HEK293 (cell line): Measurements from ENCODE around the gene STK4.

ENCODE experiments used
- ATF2 ChIP-seq: fragments of 450-650 bp; formaldehyde crosslinking; IDR thresholded peaks from 2 replicates; pipeline ENCODE4 v1.5.1; 2016; ENCODE audit warnings: missing biosample characterization, missing genetic modification characterization, low read depth
- BCL11B ChIP-seq: fragments of 450-650 bp; formaldehyde crosslinking; IDR thresholded peaks from 2 replicates; pipeline ENCODE4 v1.5.1; 2016; ENCODE audit warnings: low read depth, missing biosample characterization, missing genetic modification characterization
- CTCF ChIP-seq: fragments of 450-650 bp; formaldehyde crosslinking; IDR thresholded peaks from 2 replicates; pipeline ENCODE4 v1.5.1; 2016; ENCODE audit warnings: missing biosample characterization, missing genetic modification characterization
- ELK4 ChIP-seq: IDR thresholded peaks from 2 replicates; pipeline ENCODE4 v1.6.1; 2011; ENCODE audit warnings: mild to moderate bottlenecking, low read depth, low read length, borderline replicate concordance
- PRDM6 ChIP-seq: fragments of 450-650 bp; formaldehyde crosslinking; IDR thresholded peaks from 2 replicates; pipeline ENCODE4 v1.5.1; 2017; ENCODE audit warnings: missing biosample characterization, missing genetic modification characterization
- REST ChIP-seq: fragments of 450-650 bp; formaldehyde crosslinking; IDR thresholded peaks from 2 replicates; pipeline ENCODE4 v1.5.1; 2016; ENCODE audit warnings: missing biosample characterization, missing genetic modification characterization
- SETDB1 ChIP-seq: IDR thresholded peaks from one replicate; pipeline ENCODE4 v1.6.1; 2017; ENCODE audit warnings: mild to moderate bottlenecking, low read length, moderate library complexity, mixed read lengths; ENCODE audit not compliant: insufficient read length
- ZBTB20 ChIP-seq: fragments of 450-650 bp; formaldehyde crosslinking; IDR thresholded peaks from 2 replicates; pipeline ENCODE4 v1.5.1; 2016; ENCODE audit warnings: missing biosample characterization, missing genetic modification characterization
- ZNF274 ChIP-seq, 2 experiments: fragments of 200-500 bp in 1 of 2; fragments of 450-650 bp in 1 of 2; sonication (Bioruptor generic) in 1 of 2; formaldehyde crosslinking in 1 of 2; IDR thresholded peaks; 2 replicates each; pipeline versions ENCODE4 v1.5.1 to v1.6.1; 2014 to 2016; ENCODE audit warnings: borderline replicate concordance in 1 of 2, inconsistent platforms in 1 of 2, low read length in 1 of 2, missing biosample characterization in 1 of 2, missing genetic modification characterization in 1 of 2
- ZNF501 ChIP-seq: fragments of 450-650 bp; formaldehyde crosslinking; IDR thresholded peaks from 2 replicates; pipeline ENCODE4 v1.5.1; 2016; ENCODE audit warnings: missing biosample characterization, missing genetic modification characterization
- ZNF76 ChIP-seq: fragments of 450-650 bp; formaldehyde crosslinking; IDR thresholded peaks from 2 replicates; pipeline ENCODE4; 2016; ENCODE audit warnings: low read depth, missing biosample characterization, missing genetic modification characterization, borderline replicate concordance
- ZSCAN4 ChIP-seq: fragments of 450-650 bp; formaldehyde crosslinking; IDR thresholded peaks from 2 replicates; pipeline ENCODE4 v1.5.1; 2017; ENCODE audit warnings: missing biosample characterization, missing genetic modification characterization
- TF ChIP-seq, protein P1 (sequence below): fragments of 450-650 bp; formaldehyde crosslinking; IDR thresholded peaks from 2 replicates; pipeline ENCODE4 v1.5.1; 2016; ENCODE audit warnings: missing biosample characterization, missing genetic modification characterization
- TF ChIP-seq, protein P2 (sequence below): fragments of 450-650 bp; IDR thresholded peaks from 2 replicates; pipeline ENCODE4 v1.5.1; 2018; ENCODE audit warnings: missing biosample characterization, missing genetic modification characterization

DNA sequence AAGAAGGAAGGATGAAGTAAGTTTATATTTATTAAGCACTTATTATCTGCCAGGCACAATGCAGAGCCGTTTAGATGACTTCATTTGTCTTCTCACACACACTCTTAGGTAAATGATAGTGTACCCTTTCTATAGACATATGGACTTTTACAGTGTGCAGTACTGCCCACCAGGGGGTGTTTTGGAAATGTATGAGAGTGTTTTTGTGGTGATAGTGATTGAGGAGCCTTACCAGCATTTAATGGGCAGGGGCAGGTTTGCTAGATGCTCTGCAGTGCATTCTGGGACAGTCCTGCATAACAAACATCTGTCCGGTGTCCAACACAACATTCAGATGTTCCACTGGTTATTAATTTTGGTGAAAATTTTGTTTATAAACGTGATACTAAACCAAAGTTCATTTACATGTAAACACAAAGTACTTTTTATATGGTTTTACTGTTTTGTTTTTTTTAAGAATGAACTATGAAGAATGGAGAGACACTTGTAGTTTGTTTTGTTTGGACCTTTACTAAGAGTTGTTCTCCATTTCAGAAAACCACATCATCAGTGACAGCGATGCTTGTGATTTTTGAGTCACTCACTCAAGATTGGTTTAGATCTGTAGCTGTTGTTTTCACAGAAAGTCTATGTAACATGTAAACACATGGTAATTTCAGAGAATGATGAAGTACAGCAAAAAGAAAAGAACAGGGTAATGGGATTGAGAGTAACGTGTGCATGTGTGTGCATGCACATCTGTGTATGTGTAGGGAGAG, 114.7 kb downstream of the STK4 start:
- TF ChIP-seq ATF2 (tag by site-specific recombination) (no peak), ZBTB20 (tag by site-specific recombination) (no peak), ELK4 (no peak), CTCF (no peak), BCL11B (no peak), ZSCAN4 (no peak), PRDM6 (no peak), ZNF76 (tag by site-specific recombination) (no peak), ZNF501 (tag by site-specific recombination) (no peak), ZNF274 (IDR thresholded peaks at IDR 0.05; ENCODE audit: low read length) (no peak), ZNF274 (tag by site-specific recombination; IDR thresholded peaks at IDR 0.05; ENCODE audit: borderline replicate concordance) (no peak), SETDB1 (no peak), REST (no peak)
- TF ChIP-seq, protein P1, sequence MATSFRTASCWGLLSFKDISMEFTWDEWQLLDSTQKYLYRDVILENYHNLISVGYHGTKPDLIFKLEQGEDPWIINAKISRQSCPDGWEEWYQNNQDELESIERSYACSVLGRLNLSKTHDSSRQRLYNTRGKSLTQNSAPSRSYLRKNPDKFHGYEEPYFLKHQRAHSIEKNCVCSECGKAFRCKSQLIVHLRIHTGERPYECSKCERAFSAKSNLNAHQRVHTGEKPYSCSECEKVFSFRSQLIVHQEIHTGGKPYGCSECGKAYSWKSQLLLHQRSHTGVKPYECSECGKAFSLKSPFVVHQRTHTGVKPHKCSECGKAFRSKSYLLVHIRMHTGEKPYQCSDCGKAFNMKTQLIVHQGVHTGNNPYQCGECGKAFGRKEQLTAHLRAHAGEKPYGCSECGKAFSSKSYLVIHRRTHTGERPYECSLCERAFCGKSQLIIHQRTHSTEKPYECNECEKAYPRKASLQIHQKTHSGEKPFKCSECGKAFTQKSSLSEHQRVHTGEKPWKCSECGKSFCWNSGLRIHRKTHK (tag by site-specific recombination) = no peak
- TF ChIP-seq, protein P2, sequence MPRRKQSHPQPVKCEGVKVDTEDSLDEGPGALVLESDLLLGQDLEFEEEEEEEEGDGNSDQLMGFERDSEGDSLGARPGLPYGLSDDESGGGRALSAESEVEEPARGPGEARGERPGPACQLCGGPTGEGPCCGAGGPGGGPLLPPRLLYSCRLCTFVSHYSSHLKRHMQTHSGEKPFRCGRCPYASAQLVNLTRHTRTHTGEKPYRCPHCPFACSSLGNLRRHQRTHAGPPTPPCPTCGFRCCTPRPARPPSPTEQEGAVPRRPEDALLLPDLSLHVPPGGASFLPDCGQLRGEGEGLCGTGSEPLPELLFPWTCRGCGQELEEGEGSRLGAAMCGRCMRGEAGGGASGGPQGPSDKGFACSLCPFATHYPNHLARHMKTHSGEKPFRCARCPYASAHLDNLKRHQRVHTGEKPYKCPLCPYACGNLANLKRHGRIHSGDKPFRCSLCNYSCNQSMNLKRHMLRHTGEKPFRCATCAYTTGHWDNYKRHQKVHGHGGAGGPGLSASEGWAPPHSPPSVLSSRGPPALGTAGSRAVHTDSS (tag by site-specific recombination) = no peak
